ENCODE results near the gene NMT1.

Gene NMT1

GRCh38 chr17:45087978-45088377, 26.9 kb downstream of the NMT1 start:
- no peak for TF ChIP-seq ZBTB7A (IDR thresholded peaks at IDR 0.05; ENCODE audit: low read depth)

DNA sequence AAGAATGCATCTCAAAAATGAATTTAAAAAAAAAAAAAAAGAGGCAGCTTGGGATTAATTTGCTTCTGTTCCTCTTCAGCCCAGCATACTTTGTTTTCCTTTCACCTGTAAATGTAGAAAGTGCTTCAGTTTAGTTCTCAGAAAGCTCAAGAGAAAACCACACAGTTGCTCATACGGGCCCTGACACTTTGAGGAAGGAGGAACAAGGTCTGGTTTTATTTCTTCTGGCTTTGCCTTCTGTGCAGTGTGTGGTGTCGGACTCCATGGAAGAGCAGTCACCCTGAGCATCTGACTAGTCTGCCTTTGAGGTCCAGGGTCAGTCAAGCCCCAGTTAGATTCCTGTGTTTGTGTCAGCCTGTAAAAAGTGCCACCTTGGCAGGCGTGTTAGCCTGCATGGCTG, 27.6 kb downstream of the NMT1 start:
- TF ChIP-seq TAF1 (IDR thresholded peaks at IDR 0.05; ENCODE audit: low read depth), result no peak
- TF ChIP-seq NFIC (IDR thresholded peaks at IDR 0.05), result no peak
- TF ChIP-seq, protein P1, sequence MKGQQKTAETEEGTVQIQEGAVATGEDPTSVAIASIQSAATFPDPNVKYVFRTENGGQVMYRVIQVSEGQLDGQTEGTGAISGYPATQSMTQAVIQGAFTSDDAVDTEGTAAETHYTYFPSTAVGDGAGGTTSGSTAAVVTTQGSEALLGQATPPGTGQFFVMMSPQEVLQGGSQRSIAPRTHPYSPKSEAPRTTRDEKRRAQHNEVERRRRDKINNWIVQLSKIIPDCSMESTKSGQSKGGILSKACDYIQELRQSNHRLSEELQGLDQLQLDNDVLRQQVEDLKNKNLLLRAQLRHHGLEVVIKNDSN (IDR thresholded peaks at IDR 0.05), result no peak
- TF ChIP-seq CREB1 (IDR thresholded peaks at IDR 0.05; ENCODE audit: low read depth), result no peak
- TF ChIP-seq FOXM1 (IDR thresholded peaks at IDR 0.05; ENCODE audit: borderline replicate concordance, low read depth), result no peak
- TF ChIP-seq ZBTB7A (IDR thresholded peaks at IDR 0.05; ENCODE audit: low read depth), result no peak
- TF ChIP-seq RAD21 (IDR thresholded peaks at IDR 0.05; ENCODE audit: low read depth), result no peak
- TF ChIP-seq, protein P2, sequence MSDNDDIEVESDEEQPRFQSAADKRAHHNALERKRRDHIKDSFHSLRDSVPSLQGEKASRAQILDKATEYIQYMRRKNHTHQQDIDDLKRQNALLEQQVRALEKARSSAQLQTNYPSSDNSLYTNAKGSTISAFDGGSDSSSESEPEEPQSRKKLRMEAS (IDR thresholded peaks at IDR 0.05), result no peak
- no peak for TF ChIP-seq YY1 (IDR thresholded peaks at IDR 0.05; ENCODE audit: low read depth)

- TF ChIP-seq CREB1 (IDR thresholded peaks at IDR 0.05; ENCODE audit: low read depth), result no peak
- no peak for TF ChIP-seq TAF1 (IDR thresholded peaks at IDR 0.05; ENCODE audit: low read depth)
- TF ChIP-seq CEBPB (IDR thresholded peaks at IDR 0.05), result no peak
- TF ChIP-seq EGR1 (IDR thresholded peaks at IDR 0.05), result no peak
- 0 out of 2 replicates have a peak, but pooled peaks have one; percentile 32 for TF ChIP-seq TCF12 (IDR thresholded peaks at IDR 0.05; ENCODE audit: low read depth)
- TF ChIP-seq YY1 (IDR thresholded peaks at IDR 0.05; ENCODE audit: low read depth), result peak; percentile 83
- no peak for TF ChIP-seq ZBTB7A (IDR thresholded peaks at IDR 0.05; ENCODE audit: low read depth)
- TF ChIP-seq TEAD4 (IDR thresholded peaks at IDR 0.05), result peak; percentile 83
- TF ChIP-seq, protein P2 (IDR thresholded peaks at IDR 0.05), result peak; percentile 85
- no peak; the same call in 1 of the 2 replicates for TF ChIP-seq FOXM1 (IDR thresholded peaks at IDR 0.05; ENCODE audit: borderline replicate concordance, low read depth)
- peak; percentile 73 for TF ChIP-seq NFIC (IDR thresholded peaks at IDR 0.05)
- TF ChIP-seq, protein P3, sequence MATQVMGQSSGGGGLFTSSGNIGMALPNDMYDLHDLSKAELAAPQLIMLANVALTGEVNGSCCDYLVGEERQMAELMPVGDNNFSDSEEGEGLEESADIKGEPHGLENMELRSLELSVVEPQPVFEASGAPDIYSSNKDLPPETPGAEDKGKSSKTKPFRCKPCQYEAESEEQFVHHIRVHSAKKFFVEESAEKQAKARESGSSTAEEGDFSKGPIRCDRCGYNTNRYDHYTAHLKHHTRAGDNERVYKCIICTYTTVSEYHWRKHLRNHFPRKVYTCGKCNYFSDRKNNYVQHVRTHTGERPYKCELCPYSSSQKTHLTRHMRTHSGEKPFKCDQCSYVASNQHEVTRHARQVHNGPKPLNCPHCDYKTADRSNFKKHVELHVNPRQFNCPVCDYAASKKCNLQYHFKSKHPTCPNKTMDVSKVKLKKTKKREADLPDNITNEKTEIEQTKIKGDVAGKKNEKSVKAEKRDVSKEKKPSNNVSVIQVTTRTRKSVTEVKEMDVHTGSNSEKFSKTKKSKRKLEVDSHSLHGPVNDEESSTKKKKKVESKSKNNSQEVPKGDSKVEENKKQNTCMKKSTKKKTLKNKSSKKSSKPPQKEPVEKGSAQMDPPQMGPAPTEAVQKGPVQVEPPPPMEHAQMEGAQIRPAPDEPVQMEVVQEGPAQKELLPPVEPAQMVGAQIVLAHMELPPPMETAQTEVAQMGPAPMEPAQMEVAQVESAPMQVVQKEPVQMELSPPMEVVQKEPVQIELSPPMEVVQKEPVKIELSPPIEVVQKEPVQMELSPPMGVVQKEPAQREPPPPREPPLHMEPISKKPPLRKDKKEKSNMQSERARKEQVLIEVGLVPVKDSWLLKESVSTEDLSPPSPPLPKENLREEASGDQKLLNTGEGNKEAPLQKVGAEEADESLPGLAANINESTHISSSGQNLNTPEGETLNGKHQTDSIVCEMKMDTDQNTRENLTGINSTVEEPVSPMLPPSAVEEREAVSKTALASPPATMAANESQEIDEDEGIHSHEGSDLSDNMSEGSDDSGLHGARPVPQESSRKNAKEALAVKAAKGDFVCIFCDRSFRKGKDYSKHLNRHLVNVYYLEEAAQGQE (IDR thresholded peaks at IDR 0.05; ENCODE audit: low read depth), result no peak
- no peak for TF ChIP-seq RAD21 (IDR thresholded peaks at IDR 0.05; ENCODE audit: low read depth)
- TF ChIP-seq EP300 (IDR thresholded peaks at IDR 0.05; ENCODE audit: borderline replicate concordance), result peak; percentile 60; the same call in 1 of the 2 replicates
- TF ChIP-seq, protein P1 (IDR thresholded peaks at IDR 0.05), result 0 out of 2 replicates have a peak, but pooled peaks have one; percentile 26
Measured at GRCh38 chr17:45090711-45091110, 29.6 kb downstream of the NMT1 start.

DNA sequence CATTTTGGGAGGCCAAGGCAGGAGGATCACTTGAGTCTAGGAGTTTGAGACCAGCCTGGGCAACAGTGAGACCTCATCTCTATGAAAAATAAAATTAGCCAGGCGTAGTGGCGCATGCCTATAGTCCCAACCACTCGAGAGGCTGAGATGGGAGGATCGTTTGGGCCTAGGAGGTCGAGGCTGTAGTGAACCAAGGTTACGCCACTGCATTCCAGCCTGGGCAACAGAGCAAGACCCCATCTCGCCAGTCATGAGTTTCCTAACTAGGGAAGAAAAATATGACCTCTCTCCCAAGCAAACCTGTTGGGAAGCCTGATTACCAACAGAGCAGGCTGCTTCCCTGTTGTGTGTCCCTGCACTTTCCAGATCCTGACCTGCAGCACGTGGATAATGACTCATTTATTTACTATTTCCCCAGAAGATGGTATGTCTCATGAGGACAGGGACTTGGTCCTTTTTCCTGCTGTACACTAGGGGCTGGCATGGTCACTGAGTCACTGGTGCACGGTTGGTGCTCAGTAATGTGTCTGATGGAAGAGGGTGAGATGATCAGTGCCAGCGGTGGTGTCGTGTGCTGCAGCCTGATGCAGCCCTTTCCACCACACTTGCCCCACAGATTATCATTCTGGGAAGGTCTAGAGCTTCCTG, 30.8 kb downstream of the NMT1 start:
- no peak for TF ChIP-seq TEAD4 (IDR thresholded peaks at IDR 0.05)
- TF ChIP-seq NFIC (IDR thresholded peaks at IDR 0.05), result no peak

- TF ChIP-seq TEAD4 (IDR thresholded peaks at IDR 0.05) (0 out of 2 replicates have a peak, but pooled peaks have one; percentile 14), ZBTB7A (IDR thresholded peaks at IDR 0.05; ENCODE audit: low read depth) (no peak), CREB1 (IDR thresholded peaks at IDR 0.05; ENCODE audit: low read depth) (no peak)
- TF ChIP-seq, protein P2 (IDR thresholded peaks at IDR 0.05), result 0 out of 2 replicates have a peak, but pooled peaks have one; percentile 45
Measured at GRCh38 chr17:45092911-45093430, 31.9 kb downstream of the NMT1 start.

DNA sequence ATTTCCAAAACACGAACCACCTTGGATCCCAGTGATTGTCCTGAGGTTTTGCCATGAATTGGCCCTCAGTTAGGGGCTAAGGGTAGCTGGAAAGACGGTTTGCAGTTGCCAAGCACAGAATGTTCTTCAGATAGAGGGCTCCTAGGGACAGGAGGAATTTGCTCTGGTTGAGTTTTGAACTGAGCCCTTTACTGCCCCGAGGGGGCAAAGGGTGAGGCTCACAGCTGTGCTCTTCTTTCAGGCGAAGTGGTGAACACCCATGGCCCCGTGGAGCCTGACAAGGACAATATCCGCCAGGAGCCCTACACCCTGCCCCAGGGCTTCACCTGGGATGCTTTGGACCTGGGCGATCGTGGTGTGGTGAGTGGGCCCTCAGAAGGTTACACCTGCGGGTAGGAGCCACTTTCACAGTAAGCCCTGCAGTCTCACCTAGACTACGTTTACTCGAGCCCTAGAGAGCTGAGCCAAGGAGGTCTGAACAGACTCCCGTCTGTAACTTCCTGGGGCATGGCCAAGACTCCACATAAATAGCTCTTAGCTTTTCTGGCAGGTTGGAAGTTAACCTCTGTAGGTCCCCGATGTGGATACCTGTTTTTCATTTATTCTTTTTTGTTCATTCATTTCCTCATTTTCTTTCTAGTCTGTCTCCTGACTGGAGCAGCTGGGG, 32.5 kb downstream of the NMT1 start:
- TF ChIP-seq CREB1 (IDR thresholded peaks at IDR 0.05; ENCODE audit: low read depth) (no peak), ZBTB7A (IDR thresholded peaks at IDR 0.05; ENCODE audit: low read depth) (no peak), NFIC (IDR thresholded peaks at IDR 0.05) (no peak), RAD21 (IDR thresholded peaks at IDR 0.05; ENCODE audit: low read depth) (no peak), TEAD4 (IDR thresholded peaks at IDR 0.05) (no peak), CEBPB (IDR thresholded peaks at IDR 0.05) (no peak), EGR1 (IDR thresholded peaks at IDR 0.05) (no peak), YY1 (IDR thresholded peaks at IDR 0.05; ENCODE audit: low read depth) (no peak)
- TF ChIP-seq, protein P2 (IDR thresholded peaks at IDR 0.05), result no peak

DNA sequence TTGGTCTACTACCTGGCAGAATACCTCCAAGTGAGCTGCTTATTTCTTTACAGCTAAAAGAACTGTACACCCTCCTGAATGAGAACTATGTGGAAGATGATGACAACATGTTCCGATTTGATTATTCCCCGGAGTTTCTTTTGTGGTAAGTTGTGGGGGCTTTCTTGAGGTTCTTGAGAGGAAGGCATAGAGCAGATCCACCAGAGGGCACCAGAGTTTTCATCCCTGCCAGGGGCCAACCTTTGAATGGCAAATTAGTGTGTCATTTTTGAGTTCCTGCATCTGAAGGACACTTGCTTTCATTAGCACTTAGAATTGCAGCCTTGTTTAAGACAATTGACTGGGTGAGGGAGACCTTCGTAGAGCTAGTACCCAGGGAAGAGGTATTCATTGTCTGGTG, 35.0 kb downstream of the NMT1 start:
- TF ChIP-seq RAD21 (IDR thresholded peaks at IDR 0.05; ENCODE audit: low read depth) (peak; percentile 9; the same call in 1 of the 2 replicates), NFIC (IDR thresholded peaks at IDR 0.05) (no peak)
